Measurements from ENCODE around the gene PLEKHH1. TPM values are rescaled to one million over a fixed set of nuclear protein-coding genes. Genes with fewer than 3 reads are reported as not detected.

The PLEKHH1 gene
- total RNA-seq, 1 donor from 2014 or later: 25.3 TPM

DNA sequence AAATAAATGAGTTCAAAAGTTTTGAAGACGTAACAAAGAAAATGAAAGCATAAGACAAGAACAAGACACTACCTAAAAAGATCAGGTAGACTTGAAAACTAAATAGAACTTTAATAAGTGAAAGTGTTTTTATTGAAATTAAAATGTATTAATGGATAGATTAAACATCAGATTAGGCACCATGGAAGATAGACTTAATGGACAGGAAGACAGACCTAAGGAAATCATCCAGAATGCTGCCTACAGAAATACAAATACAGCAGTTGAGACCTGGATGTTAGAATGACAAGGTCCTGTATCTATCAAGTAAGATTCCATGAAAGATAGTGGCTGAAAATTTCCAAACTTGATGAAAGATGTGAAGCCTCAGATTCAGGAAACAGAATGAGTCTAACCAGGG, 11.5 kb downstream of the PLEKHH1 start:
- TF ChIP-seq, protein P1, sequence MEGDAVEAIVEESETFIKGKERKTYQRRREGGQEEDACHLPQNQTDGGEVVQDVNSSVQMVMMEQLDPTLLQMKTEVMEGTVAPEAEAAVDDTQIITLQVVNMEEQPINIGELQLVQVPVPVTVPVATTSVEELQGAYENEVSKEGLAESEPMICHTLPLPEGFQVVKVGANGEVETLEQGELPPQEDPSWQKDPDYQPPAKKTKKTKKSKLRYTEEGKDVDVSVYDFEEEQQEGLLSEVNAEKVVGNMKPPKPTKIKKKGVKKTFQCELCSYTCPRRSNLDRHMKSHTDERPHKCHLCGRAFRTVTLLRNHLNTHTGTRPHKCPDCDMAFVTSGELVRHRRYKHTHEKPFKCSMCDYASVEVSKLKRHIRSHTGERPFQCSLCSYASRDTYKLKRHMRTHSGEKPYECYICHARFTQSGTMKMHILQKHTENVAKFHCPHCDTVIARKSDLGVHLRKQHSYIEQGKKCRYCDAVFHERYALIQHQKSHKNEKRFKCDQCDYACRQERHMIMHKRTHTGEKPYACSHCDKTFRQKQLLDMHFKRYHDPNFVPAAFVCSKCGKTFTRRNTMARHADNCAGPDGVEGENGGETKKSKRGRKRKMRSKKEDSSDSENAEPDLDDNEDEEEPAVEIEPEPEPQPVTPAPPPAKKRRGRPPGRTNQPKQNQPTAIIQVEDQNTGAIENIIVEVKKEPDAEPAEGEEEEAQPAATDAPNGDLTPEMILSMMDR (conservative IDR thresholded peaks at IDR 0.05): no peak
- DNase-seq (ENCODE audit: extremely low spot score, unreplicated experiment): no peak
- no peaks in the 10 kb centered on the region for H3K4me1 Mint-ChIP-seq (ENCODE audit: unreplicated experiment)
- no peaks in the 10 kb centered on the region for H3K27me3 Mint-ChIP-seq
- H3K27ac Mint-ChIP-seq: no peak overlapping the region
- H3K9me3 Mint-ChIP-seq: no peaks in the 10 kb centered on the region
- no peak overlapping the region for H3K4me3 Mint-ChIP-seq
- peaks cover 17% of the 10 kb centered on the region for H3K36me3 Mint-ChIP-seq

DNA sequence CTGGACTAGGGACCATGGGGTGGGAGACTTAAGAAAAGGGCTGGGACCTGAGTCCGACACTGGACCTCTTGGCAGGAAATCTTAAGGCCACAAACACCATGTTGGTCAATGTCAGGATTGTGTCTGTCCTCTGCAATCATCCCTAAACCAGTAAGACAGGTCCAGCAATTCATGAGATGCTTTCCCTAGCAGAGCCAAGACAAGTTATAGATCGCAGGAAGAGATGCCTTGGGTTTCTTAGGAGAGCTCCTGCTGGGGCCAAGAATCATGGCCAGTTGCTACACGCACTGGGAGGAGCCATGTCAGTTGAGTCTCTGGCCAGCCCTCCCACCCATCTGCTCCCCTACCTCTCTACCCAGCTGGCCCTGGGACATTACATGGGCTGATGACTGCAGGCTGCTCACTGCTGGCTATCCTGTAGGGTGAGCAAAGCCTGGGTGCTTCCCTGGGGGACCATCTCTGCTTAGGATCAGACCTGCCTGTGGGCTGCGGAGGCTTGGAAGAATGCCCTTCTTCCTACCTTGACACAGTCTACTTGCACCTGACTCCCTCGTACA, 14.2 kb downstream of the PLEKHH1 start:
- H3K4me1 Mint-ChIP-seq (ENCODE audit: unreplicated experiment): no peaks in the 10 kb centered on the region
- no peak overlapping the region for H3K27ac Mint-ChIP-seq
- no peaks in the 10 kb centered on the region for H3K27me3 Mint-ChIP-seq
- TF ChIP-seq, protein P1 (conservative IDR thresholded peaks at IDR 0.05): no peak
- H3K4me3 Mint-ChIP-seq: no peak overlapping the region
- peaks cover 20% of the 10 kb centered on the region for H3K36me3 Mint-ChIP-seq
- no peak for DNase-seq (ENCODE audit: extremely low spot score, unreplicated experiment)
- H3K9me3 Mint-ChIP-seq: no peaks in the 10 kb centered on the region

DNA sequence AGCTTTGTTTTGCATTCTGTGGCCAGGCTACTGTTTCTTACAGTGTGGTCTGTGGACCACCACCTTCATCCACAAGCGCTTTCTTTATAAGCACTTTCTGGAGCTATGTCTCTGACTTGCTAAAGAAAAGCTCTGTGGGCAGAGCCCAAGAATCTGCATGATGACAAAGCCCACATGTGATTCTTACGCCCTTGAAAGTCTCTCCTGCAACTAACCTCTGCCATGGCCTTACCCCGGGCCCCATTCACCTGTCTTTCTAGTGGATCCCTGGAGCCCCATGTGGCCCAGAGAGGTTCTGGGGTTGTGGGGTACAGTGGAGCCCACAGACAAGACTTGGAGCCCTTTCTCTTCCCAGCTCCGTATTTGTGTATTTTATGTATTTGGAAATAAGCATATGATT, 16.6 kb downstream of the PLEKHH1 start:
- no peaks in the 10 kb centered on the region for H3K27me3 Mint-ChIP-seq
- DNase-seq (ENCODE audit: extremely low spot score, unreplicated experiment): no peak
- TF ChIP-seq, protein P1 (conservative IDR thresholded peaks at IDR 0.05): no peak
- H3K36me3 Mint-ChIP-seq: peaks cover 7% of the 10 kb centered on the region
- H3K4me3 Mint-ChIP-seq: no peak overlapping the region
- H3K9me3 Mint-ChIP-seq: no peaks in the 10 kb centered on the region
- H3K27ac Mint-ChIP-seq: no peak overlapping the region
- no peaks in the 10 kb centered on the region for H3K4me1 Mint-ChIP-seq (ENCODE audit: unreplicated experiment)

DNA sequence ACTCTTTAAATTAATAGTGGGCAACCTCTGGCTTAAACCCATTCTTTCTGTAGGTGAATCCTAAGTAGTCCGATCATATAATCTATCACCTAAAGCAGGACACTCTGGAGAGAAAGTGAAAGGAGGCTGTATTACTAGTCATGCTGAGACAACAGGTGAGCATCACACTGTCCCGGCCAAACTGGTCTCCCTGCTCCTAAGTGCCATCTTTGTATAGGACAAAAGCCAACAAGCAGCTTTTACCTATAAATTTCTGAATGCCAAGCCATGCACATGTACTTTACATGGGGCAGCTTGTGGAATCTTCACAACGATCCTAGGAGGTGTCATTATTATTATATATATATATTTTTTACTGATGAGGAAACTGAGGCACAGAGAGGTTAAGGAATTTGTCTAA, 18.0 kb downstream of the PLEKHH1 start:
- TF ChIP-seq, protein P1 (conservative IDR thresholded peaks at IDR 0.05): no peak
- Mint-ChIP-seq H3K4me3 (no peak overlapping the region), H3K27ac (no peak overlapping the region), H3K36me3 (peaks cover 7% of the 10 kb centered on the region), H3K9me3 (no peaks in the 10 kb centered on the region), H3K27me3 (no peaks in the 10 kb centered on the region), H3K4me1 (ENCODE audit: unreplicated experiment) (no peaks in the 10 kb centered on the region)
- no peak for DNase-seq (ENCODE audit: extremely low spot score, unreplicated experiment)

DNA sequence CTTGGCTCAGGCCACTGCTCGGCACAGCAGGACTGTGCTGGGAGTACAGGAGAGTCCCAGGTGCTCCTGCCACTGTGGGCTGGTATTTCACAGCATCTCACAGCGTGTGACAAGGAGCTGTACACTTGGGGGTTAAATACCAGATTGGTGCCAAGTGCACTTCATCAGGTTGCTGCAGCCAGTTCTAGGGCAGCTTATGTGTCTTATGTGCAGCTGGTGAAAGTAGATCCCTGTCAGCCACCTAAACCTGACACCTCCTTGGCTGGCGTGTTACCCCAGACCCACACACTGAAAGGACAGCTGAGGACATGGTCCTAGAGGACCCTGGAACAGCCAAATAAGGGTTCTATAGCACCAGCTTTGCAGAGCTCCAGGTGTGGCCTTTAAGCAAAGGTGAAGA, 18.9 kb downstream of the PLEKHH1 start:
- Mint-ChIP-seq H3K36me3 (peaks cover 6% of the 10 kb centered on the region), H3K4me1 (ENCODE audit: unreplicated experiment) (no peaks in the 10 kb centered on the region), H3K27me3 (no peaks in the 10 kb centered on the region), H3K9me3 (no peaks in the 10 kb centered on the region), H3K4me3 (no peak overlapping the region), H3K27ac (no peak overlapping the region)
- DNase-seq (ENCODE audit: extremely low spot score, unreplicated experiment): no peak
- TF ChIP-seq, protein P1 (conservative IDR thresholded peaks at IDR 0.05): no peak

DNA sequence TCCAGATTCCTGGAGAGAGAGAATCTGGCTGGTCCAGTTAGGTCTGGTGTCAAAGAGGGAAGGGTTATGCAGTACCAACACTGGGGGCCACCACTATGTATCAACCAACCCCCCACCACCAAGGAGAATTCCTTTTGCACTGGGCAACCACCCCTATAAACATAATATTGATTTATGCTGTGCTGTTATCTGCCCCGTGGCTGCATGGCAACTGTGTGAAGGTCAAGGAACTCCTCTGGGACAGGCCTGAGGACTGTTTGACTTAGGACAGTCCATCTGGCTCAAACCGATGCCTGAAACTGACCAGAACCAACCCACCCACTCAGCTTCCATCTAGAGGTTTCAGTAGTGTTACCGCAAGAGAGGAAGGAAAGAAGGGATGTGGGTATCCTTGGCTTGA, 20.5 kb downstream of the PLEKHH1 start:
- Mint-ChIP-seq H3K9me3 (no peaks in the 10 kb centered on the region), H3K27ac (no peak overlapping the region), H3K4me3 (no peak overlapping the region), H3K4me1 (ENCODE audit: unreplicated experiment) (no peaks in the 10 kb centered on the region), H3K36me3 (peaks cover 3% of the 10 kb centered on the region), H3K27me3 (no peaks in the 10 kb centered on the region)
- no peak for DNase-seq (ENCODE audit: extremely low spot score, unreplicated experiment)
- TF ChIP-seq, protein P1 (conservative IDR thresholded peaks at IDR 0.05): no peak
